ENCODE data around the gene UIMC1.

DNA sequence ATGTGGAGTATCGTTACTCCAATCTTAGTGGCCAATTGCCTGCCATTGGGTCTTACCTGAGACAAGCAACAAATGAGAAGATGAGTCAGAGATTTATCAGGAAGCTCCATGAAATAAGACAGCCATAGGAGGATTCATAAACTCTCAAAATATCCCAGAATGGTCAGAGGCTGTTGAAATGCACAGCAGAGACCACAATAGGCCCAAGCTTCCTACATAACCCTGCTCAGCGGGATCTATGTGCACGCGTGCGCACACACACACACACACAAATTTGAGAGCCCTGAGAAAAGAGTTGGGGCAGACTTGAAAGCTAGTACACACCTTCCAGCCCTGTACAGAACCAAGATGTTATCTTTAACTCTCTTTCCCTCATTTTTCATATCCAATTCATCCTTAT, 9.8 kb downstream of the UIMC1 start:
- TF ChIP-seq, protein P1, sequence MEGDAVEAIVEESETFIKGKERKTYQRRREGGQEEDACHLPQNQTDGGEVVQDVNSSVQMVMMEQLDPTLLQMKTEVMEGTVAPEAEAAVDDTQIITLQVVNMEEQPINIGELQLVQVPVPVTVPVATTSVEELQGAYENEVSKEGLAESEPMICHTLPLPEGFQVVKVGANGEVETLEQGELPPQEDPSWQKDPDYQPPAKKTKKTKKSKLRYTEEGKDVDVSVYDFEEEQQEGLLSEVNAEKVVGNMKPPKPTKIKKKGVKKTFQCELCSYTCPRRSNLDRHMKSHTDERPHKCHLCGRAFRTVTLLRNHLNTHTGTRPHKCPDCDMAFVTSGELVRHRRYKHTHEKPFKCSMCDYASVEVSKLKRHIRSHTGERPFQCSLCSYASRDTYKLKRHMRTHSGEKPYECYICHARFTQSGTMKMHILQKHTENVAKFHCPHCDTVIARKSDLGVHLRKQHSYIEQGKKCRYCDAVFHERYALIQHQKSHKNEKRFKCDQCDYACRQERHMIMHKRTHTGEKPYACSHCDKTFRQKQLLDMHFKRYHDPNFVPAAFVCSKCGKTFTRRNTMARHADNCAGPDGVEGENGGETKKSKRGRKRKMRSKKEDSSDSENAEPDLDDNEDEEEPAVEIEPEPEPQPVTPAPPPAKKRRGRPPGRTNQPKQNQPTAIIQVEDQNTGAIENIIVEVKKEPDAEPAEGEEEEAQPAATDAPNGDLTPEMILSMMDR (IDR thresholded peaks at IDR 0.05), result no peak
- no peak for TF ChIP-seq POLR2A (IDR thresholded peaks at IDR 0.05)

Data from vagina (tissue), 2 donors.